Endothelial cell (in vitro differentiated cells): ENCODE measurements around the gene INO80C. TPM values are rescaled to one million over a fixed set of nuclear protein-coding genes. Genes with fewer than 3 reads are reported as not detected.
"Not testable (repeated sequence)": the region's sequence is repeated elsewhere in the genome, so short reads cannot be mapped to it uniquely, and the experiment has no call there.

ENCODE experiments used
- DNase-seq: peaks from one replicate; pipeline ENCODE4 v3.0.0; 2021; ENCODE audit warnings: low spot score
- H3K27ac Mint-ChIP-seq: one replicate; pipeline ENCODE4 v1.8.0; 2021; ENCODE audit warnings: mixed read lengths, inconsistent platforms; ENCODE audit not compliant: unreplicated experiment
- H3K27me3 Mint-ChIP-seq: one replicate; pipeline ENCODE4 v1.8.0; 2021; ENCODE audit warnings: mild to moderate bottlenecking, moderate library complexity, mixed read lengths, inconsistent platforms; ENCODE audit not compliant: unreplicated experiment
- H3K36me3 Mint-ChIP-seq: one replicate; pipeline ENCODE4 v1.8.0; 2021; ENCODE audit warnings: mild to moderate bottlenecking, low read depth, mixed read lengths, inconsistent platforms; ENCODE audit not compliant: unreplicated experiment
- H3K4me1 Mint-ChIP-seq: one replicate; pipeline ENCODE4 v1.8.0; 2021; ENCODE audit warnings: mild to moderate bottlenecking, mixed read lengths, inconsistent platforms; ENCODE audit not compliant: unreplicated experiment
- H3K4me3 Mint-ChIP-seq: one replicate; pipeline ENCODE4 v1.8.0; 2021; ENCODE audit warnings: mild to moderate bottlenecking, mixed read lengths, inconsistent platforms; ENCODE audit not compliant: unreplicated experiment
- H3K9me3 Mint-ChIP-seq: one replicate; pipeline ENCODE4 v1.8.0; 2021; ENCODE audit warnings: mixed read lengths, inconsistent platforms; ENCODE audit not compliant: unreplicated experiment
- CTCF ChIP-seq: fragments of 200-600 bp; sonication (generic); IDR thresholded peaks from one replicate; pipeline ENCODE4 v1.5.0; 2021; ENCODE audit warnings: antibody characterized with exemption; ENCODE audit not compliant: unreplicated experiment
- total RNA-seq: library from RNA; stranded (reverse); fragmentation: NEBNext Ultra II Directional; extraction: Animal tissue kit (Norgen Biotek cat#: 25700); gene quantifications from one replicate; pipeline ENCODE4 v1.2.1, GENCODE V29; 2021; ENCODE audit not compliant: unreplicated experiment

The INO80C gene
- total RNA-seq, 1 donor from 2014 or later = 29.7 TPM

GRCh38 chr18:35458271-35458670 lies 39.5 kb downstream of the INO80C start:
- Mint-ChIP-seq H3K9me3 (no peaks in the 10 kb centered on the region), H3K4me1 (peaks cover 57% of the 10 kb centered on the region), H3K27me3 (peaks cover 7% of the 10 kb centered on the region), H3K27ac (peak overlapping the region; percentile 94), H3K4me3 (peak overlapping the region; percentile 62), H3K36me3 (peaks cover 10% of the 10 kb centered on the region)
- no peak for TF ChIP-seq CTCF
- no peak for DNase-seq

GRCh38 chr18:35457140-35457704 lies 40.5 kb downstream of the INO80C start:
- Mint-ChIP-seq H3K9me3 (no peaks in the 10 kb centered on the region), H3K27ac (no peak overlapping the region), H3K27me3 (peaks cover 7% of the 10 kb centered on the region)

GRCh38 chr18:35455926-35456763 lies 41.6 kb downstream of the INO80C start:
- Mint-ChIP-seq H3K27me3 (peaks cover 5% of the 10 kb centered on the region), H3K4me3 (peak overlapping the region; percentile 10), H3K36me3 (peaks cover 6% of the 10 kb centered on the region)

More at GRCh38 chr18:35457140-35457704, 40.5 kb downstream of the INO80C start:
- no peak for DNase-seq
- Mint-ChIP-seq H3K4me1 (peaks cover 46% of the 10 kb centered on the region), H3K36me3 (peaks cover 6% of the 10 kb centered on the region), H3K4me3 (no peak overlapping the region)
- TF ChIP-seq CTCF = no peak

GRCh38 chr18:35454803-35455202 lies 43.0 kb downstream of the INO80C start:
- peaks cover 30% of the 10 kb centered on the region for H3K4me1 Mint-ChIP-seq
- H3K27ac Mint-ChIP-seq = no peak overlapping the region
- no peak for TF ChIP-seq CTCF
- H3K9me3 Mint-ChIP-seq = no peaks in the 10 kb centered on the region
- H3K36me3 Mint-ChIP-seq = peaks cover 6% of the 10 kb centered on the region
- H3K4me3 Mint-ChIP-seq = no peak overlapping the region
- H3K27me3 Mint-ChIP-seq = peaks cover 5% of the 10 kb centered on the region
- no peak for DNase-seq

More at GRCh38 chr18:35455926-35456763, 41.6 kb downstream of the INO80C start:
- no peak overlapping the region for H3K27ac Mint-ChIP-seq
- TF ChIP-seq CTCF = no peak
- no peak for DNase-seq
- peaks cover 42% of the 10 kb centered on the region for H3K4me1 Mint-ChIP-seq
- H3K9me3 Mint-ChIP-seq = no peaks in the 10 kb centered on the region

GRCh38 chr18:35453065-35453464 lies 44.7 kb downstream of the INO80C start:
- not testable (repeated sequence) for H3K9me3 Mint-ChIP-seq, H3K36me3 Mint-ChIP-seq, H3K27me3 Mint-ChIP-seq, H3K4me3 Mint-ChIP-seq, DNase-seq, H3K27ac Mint-ChIP-seq
- H3K4me1 Mint-ChIP-seq = peaks cover 16% of the 10 kb centered on the region
